ENCODE data around the gene C1D.

The C1D gene

GRCh38 chr2:68062680-68063387 lies at the start of gene C1D:
TSS of gene C1D (minus strand) at chr2:68063004. CDS start at chr2:68047310, 15,694 bp downstream.
- DNase-seq (ENCODE audit: low read depth): peak; percentile 66
- no peak for TF ChIP-seq CTCF (conservative IDR thresholded peaks at IDR 0.05; ENCODE audit: low read depth, low read length)
- peak within 1 kb of the TSS; percentile 66 for H3K4me3 ChIP-seq (ENCODE audit: low read length)

GRCh38 chr2:68110102-68110501 lies 47.3 kb upstream of the C1D start:
- no peak for TF ChIP-seq CTCF (conservative IDR thresholded peaks at IDR 0.05; ENCODE audit: low read depth, low read length)
- H3K4me3 ChIP-seq (ENCODE audit: low read length): no peak overlapping the region
- no peak for DNase-seq (ENCODE audit: low read depth)

GRCh38 chr2:68108120-68108519 lies 45.3 kb upstream of the C1D start:
- no peak for TF ChIP-seq CTCF (conservative IDR thresholded peaks at IDR 0.05; ENCODE audit: low read depth, low read length)
- no peak for DNase-seq (ENCODE audit: low read depth)

GRCh38 chr2:68107475-68107874 lies 44.7 kb upstream of the C1D start:
- no peak for DNase-seq (ENCODE audit: low read depth)
- TF ChIP-seq CTCF (conservative IDR thresholded peaks at IDR 0.05; ENCODE audit: low read depth, low read length): no peak
- no peak overlapping the region for H3K4me3 ChIP-seq (ENCODE audit: low read length)

More at GRCh38 chr2:68108120-68108519, 45.3 kb upstream of the C1D start:
- no peak overlapping the region for H3K4me3 ChIP-seq (ENCODE audit: low read length)

- DNase-seq (ENCODE audit: low read depth): no peak
- H3K4me3 ChIP-seq (ENCODE audit: low read length): no peak overlapping the region
- no peak for TF ChIP-seq CTCF (conservative IDR thresholded peaks at IDR 0.05; ENCODE audit: low read depth, low read length)
Measured at GRCh38 chr2:68104111-68104835, 41.5 kb upstream of the C1D start.

GRCh38 chr2:68103709-68104055 lies 40.9 kb upstream of the C1D start:
- no peak overlapping the region for H3K4me3 ChIP-seq (ENCODE audit: low read length)
- no peak for DNase-seq (ENCODE audit: low read depth)
- no peak for TF ChIP-seq CTCF (conservative IDR thresholded peaks at IDR 0.05; ENCODE audit: low read depth, low read length)
